Activated naive CD4-positive, alpha-beta T cell treated with anti-CD3 and anti-CD28 coated beads, Interleukin-2, amount 10 ng/mL, durations not matched to agents 7 days and 5 days (primary cell): ENCODE measurements around the gene S100Z.
"Not testable (repeated sequence)": the region's sequence is repeated elsewhere in the genome, so short reads cannot be mapped to it uniquely, and the experiment has no call there.

Experiments
- CTCF ChIA-PET: fragments of 350-600 bp; sonication (Branson Sonifier 250); formaldehyde crosslinking; loops from one replicate; lab custom pipeline; 2021; ENCODE audit warnings: antibody characterized with exemption; lab: Charles Lee
- DNase-seq: peaks from one replicate; pipeline ENCODE4 v3.0.0-alpha.2; 2020
- H3K27ac Mint-ChIP-seq: one replicate; pipeline ENCODE4 v1.8.0; 2021; ENCODE audit warnings: mild to moderate bottlenecking, moderate library complexity, mixed read lengths
- H3K27me3 Mint-ChIP-seq: one replicate; pipeline ENCODE4 v1.8.0; 2021; ENCODE audit warnings: mild to moderate bottlenecking, mixed read lengths
- H3K36me3 Mint-ChIP-seq: one replicate; pipeline ENCODE4 v1.8.0; 2021; ENCODE audit warnings: mixed read lengths
- H3K4me1 Mint-ChIP-seq: one replicate; pipeline ENCODE4 v1.8.0; 2021; ENCODE audit warnings: mixed read lengths
- H3K4me3 Mint-ChIP-seq: one replicate; pipeline ENCODE4 v1.8.0; 2021; ENCODE audit warnings: mild to moderate bottlenecking, moderate library complexity, mixed read lengths
- H3K9me3 Mint-ChIP-seq: one replicate; pipeline ENCODE4 v1.8.0; 2021; ENCODE audit warnings: mixed read lengths

S100Z gene

GRCh38 chr5:76850543-76851145 is 830 bp downstream of the S100Z start:
- Mint-ChIP-seq H3K4me1 (peaks cover 66% of the 10 kb centered on the region), H3K27me3 (no peaks in the 10 kb centered on the region), H3K36me3 (peaks cover 28% of the 10 kb centered on the region), H3K4me3 (peak overlapping the region; percentile 52), H3K9me3 (peaks cover 19% of the 10 kb centered on the region), H3K27ac (peak overlapping the region; percentile 81)
- CTCF ChIA-PET, result no interaction called here
- no peak for DNase-seq

- DNase-seq, result no peak
- H3K27ac Mint-ChIP-seq, result peak overlapping the region; percentile 81
- CTCF ChIA-PET, result interaction anchor here (0.6 kb wide), 1 partner anchor 77 kb away, joined by 3 read pairs; no protein-coding TSS in a partner anchor
- H3K36me3 Mint-ChIP-seq, result peaks cover 40% of the 10 kb centered on the region
- no peaks in the 10 kb centered on the region for H3K27me3 Mint-ChIP-seq
- peak overlapping the region; percentile 52 for H3K4me3 Mint-ChIP-seq
- peaks cover 78% of the 10 kb centered on the region for H3K4me1 Mint-ChIP-seq
- peaks cover 19% of the 10 kb centered on the region for H3K9me3 Mint-ChIP-seq
Observed at GRCh38 chr5:76851728-76852369, 2.0 kb downstream of the S100Z start.

DNA sequence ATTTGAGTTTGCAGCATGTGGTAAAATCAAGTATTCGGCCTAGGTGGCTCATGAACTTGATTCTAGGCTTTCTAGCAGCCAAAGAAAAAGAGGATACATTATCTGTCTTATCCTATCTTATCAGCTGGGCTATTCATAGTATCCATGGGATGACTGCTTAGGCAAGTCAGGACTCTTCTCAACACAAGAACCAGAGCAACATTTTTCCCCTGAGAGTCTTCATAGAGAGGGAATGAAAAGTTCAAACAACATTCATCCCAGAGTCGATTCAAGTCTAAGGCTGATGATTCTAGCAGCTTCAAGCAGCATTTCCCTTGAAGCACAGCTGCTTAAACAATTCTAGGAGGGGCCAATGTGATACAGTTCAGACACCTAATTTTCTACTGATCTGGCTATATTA is 3.0 kb downstream of the S100Z start:
- peaks cover 42% of the 10 kb centered on the region for H3K36me3 Mint-ChIP-seq
- CTCF ChIA-PET, result no interaction called here
- peaks cover 81% of the 10 kb centered on the region for H3K4me1 Mint-ChIP-seq

GRCh38 chr5:76853741-76854140 is 3.9 kb downstream of the S100Z start:
- H3K27me3 Mint-ChIP-seq, H3K4me3 Mint-ChIP-seq, DNase-seq, CTCF ChIA-PET: not testable (repeated sequence)
- Mint-ChIP-seq H3K36me3 (peaks cover 42% of the 10 kb centered on the region), H3K4me1 (peaks cover 81% of the 10 kb centered on the region), H3K9me3 (peaks cover 19% of the 10 kb centered on the region), H3K27ac (peak overlapping the region; percentile 37)

More for the DNA sequence above, 3.0 kb downstream of the S100Z start:
- Mint-ChIP-seq H3K4me3 (no peak overlapping the region), H3K27me3 (no peaks in the 10 kb centered on the region), H3K9me3 (peaks cover 19% of the 10 kb centered on the region), H3K27ac (peak overlapping the region; percentile 69)
- DNase-seq, result no peak

DNA sequence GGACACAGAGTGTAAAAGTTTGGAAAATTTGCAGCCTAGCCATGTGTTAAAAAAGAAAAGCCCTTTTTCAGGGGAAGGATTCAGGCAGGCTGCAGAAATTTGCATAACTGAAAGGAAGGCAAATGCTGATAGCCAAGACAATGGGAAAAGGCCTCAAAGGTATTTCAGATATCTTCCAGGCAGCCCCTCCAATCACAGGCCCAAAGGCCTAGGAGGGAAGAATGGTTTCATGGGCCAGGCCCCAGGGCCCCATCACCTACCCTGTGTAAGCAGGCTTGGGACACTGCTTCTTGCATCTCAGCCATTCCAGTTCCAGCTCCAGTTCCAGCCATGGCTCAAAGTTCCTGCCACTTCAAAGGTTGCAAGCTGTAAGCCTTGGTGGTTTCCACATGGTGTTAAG is 4.8 kb downstream of the S100Z start:
- CTCF ChIA-PET, result interaction anchor here (0.6 kb wide), 1 partner anchor 1331 kb away, joined by 3 read pairs; no protein-coding TSS in a partner anchor
- H3K4me1 Mint-ChIP-seq, result peaks cover 72% of the 10 kb centered on the region
- H3K36me3 Mint-ChIP-seq, result peaks cover 42% of the 10 kb centered on the region
- H3K27ac Mint-ChIP-seq, result peak overlapping the region; percentile 90
- H3K9me3 Mint-ChIP-seq, result peaks cover 19% of the 10 kb centered on the region
- H3K27me3 Mint-ChIP-seq, result no peaks in the 10 kb centered on the region
- H3K4me3 Mint-ChIP-seq, result no peak overlapping the region
- no peak for DNase-seq

DNA sequence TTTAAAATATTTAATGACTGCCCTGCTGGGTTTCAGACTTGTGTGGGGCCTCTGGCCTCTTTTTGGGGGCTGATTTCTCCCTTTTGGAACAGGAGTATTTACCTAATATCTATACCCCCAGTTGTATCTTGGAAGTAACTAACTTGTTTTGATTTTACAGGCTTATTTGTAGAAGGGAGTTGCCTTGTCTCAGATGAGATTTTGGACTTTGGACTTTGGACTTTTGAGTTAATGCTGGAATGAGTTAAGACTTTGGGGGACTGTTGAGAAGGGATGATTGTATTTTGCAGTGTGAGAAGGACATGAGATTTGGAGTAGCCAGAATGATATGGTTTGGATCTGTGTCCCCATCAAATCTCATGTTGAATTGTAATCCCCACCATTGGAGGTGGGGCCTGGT is 5.7 kb downstream of the S100Z start:
- peaks cover 63% of the 10 kb centered on the region for H3K4me1 Mint-ChIP-seq
- H3K9me3 Mint-ChIP-seq, result peaks cover 19% of the 10 kb centered on the region
- H3K27me3 Mint-ChIP-seq, DNase-seq: not testable (repeated sequence)
- CTCF ChIA-PET, result interaction anchor here (1.1 kb wide), 1 partner anchor 40 kb away, joined by 3 read pairs; no protein-coding TSS in a partner anchor
- peaks cover 42% of the 10 kb centered on the region for H3K36me3 Mint-ChIP-seq
- peak overlapping the region; percentile 90 for H3K27ac Mint-ChIP-seq
- peak overlapping the region; percentile 52 for H3K4me3 Mint-ChIP-seq

- CTCF ChIA-PET, result interaction anchor here (0.9 to 1.3 kb wide), 3 partner anchors 12 to 41 kb away, joined by 3 to 6 read pairs (median 3); no protein-coding TSS in a partner anchor
- H3K27ac Mint-ChIP-seq, result peak overlapping the region; percentile 90
- H3K9me3 Mint-ChIP-seq, result peaks cover 19% of the 10 kb centered on the region
- peak; percentile 65 for DNase-seq
- peaks cover 41% of the 10 kb centered on the region for H3K36me3 Mint-ChIP-seq
- peaks cover 59% of the 10 kb centered on the region for H3K4me1 Mint-ChIP-seq
- H3K4me3 Mint-ChIP-seq, result peak overlapping the region; percentile 52
- H3K27me3 Mint-ChIP-seq, result no peaks in the 10 kb centered on the region
Observed at GRCh38 chr5:76855961-76856360, 6.1 kb downstream of the S100Z start.

DNA sequence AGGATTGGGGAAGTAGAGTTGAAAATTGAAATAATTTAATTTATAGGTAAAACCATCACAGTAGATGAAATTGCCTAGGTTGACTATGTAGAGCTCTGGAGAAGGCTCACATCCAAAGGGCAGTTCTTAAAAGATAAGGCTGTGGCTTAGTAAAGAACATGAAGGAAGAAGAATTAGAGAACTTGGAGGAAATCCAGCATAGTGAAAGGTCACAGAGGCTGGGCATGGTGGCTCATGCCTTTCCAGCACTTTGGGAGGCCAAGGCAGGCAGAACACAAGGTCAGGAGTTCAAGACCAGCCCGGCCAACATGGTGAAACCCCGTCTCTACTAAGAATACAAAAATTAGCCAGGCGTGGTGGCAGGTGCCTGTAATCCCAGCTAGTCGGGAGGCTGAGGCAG is 7.0 kb downstream of the S100Z start:
- peaks cover 50% of the 10 kb centered on the region for H3K4me1 Mint-ChIP-seq
- H3K4me3 Mint-ChIP-seq, result not testable (repeated sequence)
- CTCF ChIA-PET, result interaction anchor here (0.9 to 1.3 kb wide), 2 partner anchors 11 to 15 kb away, joined by 3 to 6 read pairs; no protein-coding TSS in a partner anchor

GRCh38 chr5:76859591-76860247 is 9.9 kb downstream of the S100Z start:
- Mint-ChIP-seq H3K36me3 (peaks cover 20% of the 10 kb centered on the region), H3K27me3 (no peaks in the 10 kb centered on the region), H3K4me3 (no peak overlapping the region), H3K4me1 (peaks cover 24% of the 10 kb centered on the region), H3K27ac (no peak overlapping the region), H3K9me3 (peaks cover 7% of the 10 kb centered on the region)
- no peak for DNase-seq
- CTCF ChIA-PET, result interaction anchor here (1.4 kb wide), 1 partner anchor 85 kb away, joined by 4 read pairs; no protein-coding TSS in a partner anchor

More for the DNA sequence above, 7.0 kb downstream of the S100Z start:
- Mint-ChIP-seq H3K36me3 (peaks cover 35% of the 10 kb centered on the region), H3K27ac (peak overlapping the region; percentile 90), H3K9me3 (peaks cover 19% of the 10 kb centered on the region)
- DNase-seq, H3K27me3 Mint-ChIP-seq: not testable (repeated sequence)

DNA sequence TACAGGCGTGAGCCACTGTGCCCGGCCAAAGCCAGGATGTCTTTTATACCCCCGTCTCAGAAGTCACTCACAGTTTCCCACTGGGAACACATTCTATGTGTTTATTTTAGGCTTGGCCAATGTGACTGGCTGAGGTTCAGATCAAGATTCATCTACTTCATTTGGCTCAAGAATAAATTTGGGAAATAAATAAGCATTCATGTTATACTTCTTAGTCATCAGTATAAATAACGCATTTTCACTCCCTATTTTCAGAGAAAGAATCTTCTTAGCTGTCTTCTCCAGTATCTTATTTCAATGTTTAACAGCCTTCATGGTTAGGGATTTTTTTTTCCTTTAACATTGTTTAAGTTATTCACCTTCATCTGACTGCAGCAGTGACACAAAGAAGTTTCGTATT is 11.8 kb downstream of the S100Z start:
- Mint-ChIP-seq H3K27ac (no peak overlapping the region), H3K4me1 (peaks cover 6% of the 10 kb centered on the region)

GRCh38 chr5:76863001-76863400 is 13.2 kb downstream of the S100Z start:
- Mint-ChIP-seq H3K4me3 (no peak overlapping the region), H3K36me3 (no peaks in the 10 kb centered on the region), H3K4me1 (no peaks in the 10 kb centered on the region), H3K9me3 (no peaks in the 10 kb centered on the region), H3K27me3 (no peaks in the 10 kb centered on the region), H3K27ac (no peak overlapping the region)
- no peak for DNase-seq
- CTCF ChIA-PET, result no interaction called here

More for the DNA sequence above, 11.8 kb downstream of the S100Z start:
- Mint-ChIP-seq H3K9me3 (no peaks in the 10 kb centered on the region), H3K36me3 (peaks cover 4% of the 10 kb centered on the region), H3K27me3 (no peaks in the 10 kb centered on the region), H3K4me3 (no peak overlapping the region)
- CTCF ChIA-PET, result interaction anchor here (1.0 kb wide), 1 partner anchor 216 kb away, joined by 3 read pairs; no protein-coding TSS in a partner anchor
- no peak for DNase-seq

DNA sequence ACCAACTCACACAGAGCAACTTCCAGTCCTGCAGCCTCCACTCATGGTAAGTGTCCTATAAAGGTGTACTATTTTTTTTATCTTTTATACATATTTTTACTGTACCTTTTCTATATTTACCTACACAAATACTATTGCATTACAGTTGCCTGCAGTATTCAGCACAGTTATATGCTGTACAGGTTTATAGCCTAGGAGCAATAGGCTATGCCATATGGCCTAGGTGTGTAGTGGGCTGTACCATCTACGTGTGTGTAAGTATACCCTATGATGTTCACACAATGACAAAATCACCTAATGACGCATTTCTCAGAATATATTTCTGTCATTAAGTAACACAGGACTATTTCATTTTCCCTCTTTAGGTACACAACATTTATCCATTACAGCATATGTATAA is 16.7 kb downstream of the S100Z start:
- CTCF ChIA-PET, result interaction anchor here (4.9 kb wide), 1 partner anchor 150 kb away, joined by 31 read pairs; no protein-coding TSS in a partner anchor
- Mint-ChIP-seq H3K27ac (no peak overlapping the region), H3K27me3 (no peaks in the 10 kb centered on the region), H3K36me3 (no peaks in the 10 kb centered on the region), H3K4me3 (no peak overlapping the region), H3K4me1 (no peaks in the 10 kb centered on the region), H3K9me3 (no peaks in the 10 kb centered on the region)
- DNase-seq, result no peak

DNA sequence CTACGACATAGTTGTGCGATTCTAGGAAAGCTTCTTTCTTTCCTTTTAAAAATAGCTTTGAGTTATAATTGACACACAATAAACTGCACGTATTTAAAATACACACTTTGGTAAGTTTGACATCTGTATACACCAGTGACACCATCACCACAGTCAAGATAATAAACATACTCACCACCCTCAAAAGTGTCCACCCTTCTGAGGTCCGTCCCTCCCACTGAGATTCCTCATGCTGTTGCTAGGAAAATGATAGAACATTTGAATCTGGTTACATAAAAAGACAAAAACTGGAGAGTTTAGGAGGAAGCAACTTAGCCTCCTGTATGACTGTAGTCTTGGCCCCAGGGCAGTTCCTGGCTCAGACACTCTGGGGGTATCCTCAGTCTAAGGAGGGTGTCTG is 17.2 kb downstream of the S100Z start:
- H3K36me3 Mint-ChIP-seq, result no peaks in the 10 kb centered on the region

More for the DNA sequence above, 17.2 kb downstream of the S100Z start:
- H3K27ac Mint-ChIP-seq, result no peak overlapping the region
- H3K4me1 Mint-ChIP-seq, result no peaks in the 10 kb centered on the region
- CTCF ChIA-PET, result interaction anchor here (1.0 to 4.9 kb wide), 3 partner anchors 11 to 210 kb away, joined by 3 to 31 read pairs (median 23); no protein-coding TSS in a partner anchor
- H3K9me3 Mint-ChIP-seq, result no peaks in the 10 kb centered on the region
- no peak overlapping the region for H3K4me3 Mint-ChIP-seq
- DNase-seq, result no peak
- no peaks in the 10 kb centered on the region for H3K27me3 Mint-ChIP-seq
